HL-60 (cell line): ENCODE measurements around the gene LMOD1.
A peak's percentile ranks its signal among the peaks of the same experiment; 100 is the strongest.

Experiments
- DNase-seq, 2 experiments: peaks; one replicate each; pipeline ENCODE4 v3.0.0-alpha.2; 2010 to 2020; ENCODE audit warnings: low read depth in 1 of 2, low spot score in 1 of 2
- H3K27ac ChIP-seq: fragments of 250-450 bp; sonication (Bioruptor Pico); replicated peaks from 2 replicates; pipeline ENCODE4 v1.5.1; 2020; ENCODE audit warnings: mild to moderate bottlenecking, moderate library complexity
- H3K27me3 ChIP-seq: fragments of 250-450 bp; sonication (Bioruptor Pico); 2 replicates; pipeline ENCODE4 v1.5.1; 2021; ENCODE audit warnings: mild to moderate bottlenecking, moderate library complexity; ENCODE audit not compliant: insufficient read depth, poor library complexity, severe bottlenecking
- H3K4me3 ChIP-seq: replicated peaks from 2 replicates; pipeline ENCODE4 v1.5.1; 2011; ENCODE audit warnings: mild to moderate bottlenecking, control low read depth, low read length; ENCODE audit not compliant: insufficient read depth
- CTCF ChIP-seq: IDR thresholded peaks from one replicate; pipeline ENCODE4 v1.5.1; 2011; ENCODE audit warnings: low read length, control low read depth, inconsistent platforms; ENCODE audit not compliant: insufficient read depth
- GABPA ChIP-seq: IDR thresholded peaks from 2 replicates; pipeline ENCODE4 v1.6.1; 2012; ENCODE audit warnings: low read depth
- POLR2AphosphoS5 ChIP-seq: IDR thresholded peaks from 2 replicates; pipeline ENCODE4 v1.6.1; 2012; ENCODE audit warnings: low read depth
- REST ChIP-seq: IDR thresholded peaks from 2 replicates; pipeline ENCODE4 v1.6.1; 2012; ENCODE audit warnings: low read depth; ENCODE audit not compliant: insufficient replicate concordance
- SPI1 ChIP-seq: IDR thresholded peaks from 2 replicates; pipeline ENCODE4 v1.6.1; 2012; ENCODE audit warnings: low read depth, mild to moderate bottlenecking, borderline replicate concordance

Gene LMOD1

GRCh38 chr1:201900476-201900875, 45.9 kb downstream of the LMOD1 start:
- DNase-seq, result no peak
- TF ChIP-seq GABPA (no peak), REST (no peak), SPI1 (no peak), POLR2AphosphoS5 (no peak), CTCF (no peak)
- Histone ChIP-seq H3K27ac (no peak overlapping the region), H3K27me3 (no peaks in the 10 kb centered on the region), H3K4me3 (no peak overlapping the region)

GRCh38 chr1:201899683-201900429, 46.5 kb downstream of the LMOD1 start:
- no peaks in the 10 kb centered on the region for H3K27me3 ChIP-seq
- TF ChIP-seq GABPA (no peak), SPI1 (peak; percentile 66)
- no peak for DNase-seq
- no peak overlapping the region for H3K27ac ChIP-seq
- no peak overlapping the region for H3K4me3 ChIP-seq

- Histone ChIP-seq H3K4me3 (no peak overlapping the region), H3K27ac (no peak overlapping the region), H3K27me3 (no peaks in the 10 kb centered on the region)
- TF ChIP-seq GABPA (no peak), POLR2AphosphoS5 (no peak), SPI1 (no peak), REST (no peak), CTCF (no peak)
- DNase-seq, result no peak
Observed at GRCh38 chr1:201898992-201899391, 47.4 kb downstream of the LMOD1 start.

- TF ChIP-seq REST, result no peak
- TF ChIP-seq SPI1, result no peak
- no peak for TF ChIP-seq POLR2AphosphoS5
- no peak for TF ChIP-seq GABPA
- TF ChIP-seq CTCF, result no peak
- no peak for DNase-seq
- H3K27ac ChIP-seq, result no peak overlapping the region
Observed at GRCh38 chr1:201898240-201898894, 48.0 kb downstream of the LMOD1 start.

More at GRCh38 chr1:201898240-201898894, 48.0 kb downstream of the LMOD1 start:
- Histone ChIP-seq H3K4me3 (no peak overlapping the region), H3K27me3 (no peaks in the 10 kb centered on the region)
